ENCODE results near the gene BTN3A1.
"Not testable (repeated sequence)": the region's sequence is repeated elsewhere in the genome, so short reads cannot be mapped to it uniquely, and the experiment has no call there.

Gene BTN3A1
- total RNA-seq, result 193 to 258 reads per million in 2 donors

DNA sequence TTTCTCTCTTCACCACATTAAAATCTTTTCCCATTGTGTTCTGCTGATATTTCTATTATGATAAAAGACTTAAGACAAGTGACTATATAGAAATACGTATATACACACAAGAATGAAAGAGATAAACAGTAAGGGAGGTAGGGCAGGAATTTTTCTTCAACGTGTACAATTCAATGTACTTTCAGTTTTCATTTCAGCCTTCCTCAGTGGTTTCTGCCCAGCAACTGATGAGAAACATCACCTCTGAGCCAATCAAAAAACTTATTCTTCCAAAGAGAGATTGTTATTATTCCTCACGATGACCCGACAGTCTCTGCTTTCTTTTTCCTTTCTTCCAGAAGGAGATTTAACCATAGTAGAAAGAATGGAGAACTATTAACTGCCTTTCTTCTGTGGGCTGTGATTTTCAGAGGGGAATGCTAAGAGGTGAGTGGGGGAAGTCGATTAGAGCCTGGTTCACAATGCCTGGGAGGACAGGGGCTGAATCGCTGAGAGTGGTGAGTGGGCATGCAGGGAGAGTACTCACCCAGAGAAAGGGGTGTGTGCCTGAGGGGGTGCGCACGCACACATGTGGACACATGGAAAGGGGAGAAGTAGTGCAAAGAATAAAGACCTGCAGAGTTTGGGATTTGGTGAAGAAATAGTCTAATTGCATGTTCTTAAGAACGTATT lies at the start of gene BTN3A1:
TSS of gene BTN3A1 (plus strand) at position 289 of the 672 bp plus-strand sequence. CDS start 3,289 bp downstream, outside the sequence.
- peak; percentile 46 for DNase-seq

DNA sequence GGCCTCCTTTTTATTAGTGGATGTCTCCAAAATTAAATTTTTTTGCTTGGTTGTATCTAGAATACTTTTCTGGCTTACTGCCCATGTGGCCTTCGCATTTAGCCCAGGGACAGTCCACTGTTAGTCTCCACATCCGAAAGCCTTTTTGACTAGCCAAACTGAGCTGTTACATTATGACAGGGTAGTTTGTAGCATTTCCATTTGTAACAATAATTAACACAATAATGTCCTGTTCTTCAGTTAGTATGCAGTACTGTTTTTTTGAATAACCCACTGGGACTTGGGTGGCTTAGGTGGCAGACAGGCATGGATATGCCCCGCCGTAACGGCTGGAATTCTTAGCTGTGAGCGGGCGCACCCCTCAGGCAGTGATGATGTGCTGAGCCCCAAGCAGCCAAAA lies 49.8 kb upstream of the BTN3A1 start:
- DNase-seq, result no peak

DNA sequence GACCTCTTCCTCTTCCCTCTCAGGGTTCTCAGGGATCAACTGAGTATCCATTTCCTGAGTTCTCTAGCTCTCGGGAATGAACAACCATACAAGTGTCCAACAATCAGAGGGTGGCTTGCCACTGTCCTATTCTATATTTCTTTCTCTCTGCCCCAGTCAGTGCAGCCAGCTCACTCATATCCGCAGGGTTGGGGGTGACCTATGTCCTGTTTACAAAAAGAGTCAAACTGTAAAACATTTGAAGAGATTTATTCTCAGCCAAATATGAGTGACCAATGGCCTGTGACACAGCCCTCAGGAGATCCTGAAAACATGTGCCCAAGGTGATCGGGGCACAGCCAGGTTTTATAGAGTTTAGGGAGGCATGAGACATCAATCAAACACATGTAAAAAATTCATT lies 47.9 kb upstream of the BTN3A1 start:
- no peak for DNase-seq

DNA sequence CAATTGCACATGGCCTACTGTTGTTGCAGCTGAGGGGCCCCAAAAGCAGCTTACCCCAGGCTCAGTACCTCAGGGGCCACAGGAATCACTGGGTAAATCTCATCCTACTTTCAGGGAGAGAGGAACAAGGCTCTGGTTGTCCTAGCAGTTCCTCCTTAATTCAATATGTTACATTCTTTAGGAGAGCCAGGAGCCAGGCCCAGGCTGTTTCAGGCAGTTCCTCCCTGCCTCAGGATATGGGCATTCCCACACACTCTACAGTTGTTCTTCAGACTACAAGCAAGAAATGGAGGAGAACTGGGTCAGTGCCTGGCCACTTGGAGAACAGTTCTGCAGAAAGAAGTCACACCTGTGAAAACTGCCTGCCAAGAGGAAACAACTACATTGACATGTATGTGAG lies 46.7 kb upstream of the BTN3A1 start:
- DNase-seq, result no peak

DNA sequence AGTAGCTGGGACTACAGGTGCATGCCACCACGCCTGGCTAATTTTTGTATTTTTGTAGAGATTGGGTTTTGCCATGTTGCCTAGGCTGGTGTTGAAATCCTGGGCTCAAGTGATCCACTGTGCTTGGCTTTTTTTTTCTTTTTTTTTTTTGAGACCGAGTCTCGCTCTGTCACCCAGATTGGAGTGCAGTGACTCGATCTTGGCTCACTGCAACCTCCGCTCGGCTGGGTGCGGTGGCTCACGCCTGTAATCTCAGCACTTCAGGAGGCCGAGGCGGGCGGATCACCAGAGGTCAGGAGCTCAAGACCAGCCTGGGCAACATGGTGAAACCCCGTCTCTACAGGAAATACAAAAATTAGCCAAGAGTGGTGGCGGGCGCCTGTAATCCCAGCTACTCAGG lies 44.5 kb upstream of the BTN3A1 start:
- DNase-seq, result not testable (repeated sequence)

DNA sequence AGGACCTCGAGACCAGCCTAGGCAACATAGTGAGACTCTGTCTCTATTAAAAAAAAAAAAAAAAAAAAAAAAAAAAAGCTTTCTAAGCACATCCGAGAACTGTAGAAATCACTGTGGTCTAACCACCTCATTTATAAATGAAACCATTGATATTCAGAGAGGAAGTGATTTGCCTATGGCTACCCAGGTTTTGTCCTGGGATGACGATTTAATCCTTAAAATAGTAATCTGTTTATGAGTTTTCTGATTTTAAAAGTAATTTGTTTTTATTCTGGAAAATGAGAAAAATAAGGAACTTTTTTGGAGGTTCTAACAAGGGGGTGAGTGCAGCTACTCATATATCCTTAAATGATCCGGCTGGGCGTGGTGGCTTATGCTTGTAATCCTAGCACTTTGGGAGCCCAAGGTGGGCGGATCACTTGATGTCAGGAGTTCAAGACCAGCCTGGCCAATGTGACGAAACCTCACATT lies 43.5 kb upstream of the BTN3A1 start:
- DNase-seq, result no peak

DNA sequence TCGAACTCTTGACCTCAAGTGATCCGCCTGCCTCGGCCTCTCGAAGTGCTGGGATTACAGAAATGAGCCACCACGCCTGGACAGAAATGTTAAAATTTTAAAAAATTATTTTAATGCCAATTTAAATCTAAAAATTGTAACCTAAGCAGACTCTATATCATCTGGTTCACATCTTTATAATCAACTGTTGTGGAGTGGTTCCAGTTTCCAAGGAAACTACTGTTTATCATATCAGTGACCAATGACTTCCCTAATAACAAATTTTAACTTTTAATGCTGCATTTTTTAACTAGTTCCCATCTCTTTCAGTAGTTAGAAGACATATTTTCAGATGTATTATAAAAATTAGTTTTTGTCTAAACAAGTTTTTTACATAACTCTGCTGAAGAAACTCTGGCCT lies 42.3 kb upstream of the BTN3A1 start:
- DNase-seq, result no peak

DNA sequence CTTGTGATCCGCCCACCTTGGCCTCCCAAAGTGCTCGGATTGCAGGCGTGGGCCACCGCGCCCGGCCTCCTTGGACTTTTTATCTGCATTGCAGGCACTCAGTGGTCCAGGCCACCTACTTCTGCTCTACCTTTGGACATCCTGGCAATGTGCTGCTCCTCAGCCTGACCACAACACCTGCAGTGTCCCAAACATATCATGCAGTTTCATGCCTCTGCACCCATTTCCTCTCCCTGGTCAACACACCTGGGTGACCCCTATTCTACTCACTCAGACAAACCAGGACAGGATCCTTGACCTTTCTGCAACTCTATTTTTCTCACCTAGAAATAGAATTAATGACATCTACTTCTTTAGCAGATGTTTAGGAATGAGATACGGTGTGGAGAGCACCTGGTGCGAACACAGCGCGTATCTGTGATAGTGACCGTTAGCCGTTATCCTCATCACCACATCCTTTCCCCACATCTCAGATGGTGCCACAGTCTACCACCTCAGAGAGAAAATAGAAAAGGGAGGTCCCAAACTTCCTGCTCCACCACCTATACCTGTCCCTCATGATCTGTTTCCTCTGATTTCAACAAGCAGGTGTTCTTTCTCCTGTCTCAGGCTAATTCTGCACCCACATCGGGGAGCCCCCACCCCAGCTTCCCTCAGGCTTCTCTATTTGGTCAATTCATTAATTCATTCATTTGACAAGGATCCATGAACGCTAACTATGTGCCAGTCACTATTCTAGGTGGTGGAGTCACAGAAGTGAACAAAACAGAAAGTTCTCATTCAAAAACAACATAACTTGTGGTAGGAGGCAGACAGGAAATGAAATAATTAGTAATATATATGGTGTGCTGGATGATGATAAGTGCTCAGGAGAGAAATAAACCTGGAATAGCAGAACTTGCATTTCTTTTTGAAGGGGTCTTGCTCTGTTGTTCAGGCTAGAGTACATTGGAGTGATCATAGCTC lies 41.3 kb upstream of the BTN3A1 start:
- DNase-seq, result no peak

DNA sequence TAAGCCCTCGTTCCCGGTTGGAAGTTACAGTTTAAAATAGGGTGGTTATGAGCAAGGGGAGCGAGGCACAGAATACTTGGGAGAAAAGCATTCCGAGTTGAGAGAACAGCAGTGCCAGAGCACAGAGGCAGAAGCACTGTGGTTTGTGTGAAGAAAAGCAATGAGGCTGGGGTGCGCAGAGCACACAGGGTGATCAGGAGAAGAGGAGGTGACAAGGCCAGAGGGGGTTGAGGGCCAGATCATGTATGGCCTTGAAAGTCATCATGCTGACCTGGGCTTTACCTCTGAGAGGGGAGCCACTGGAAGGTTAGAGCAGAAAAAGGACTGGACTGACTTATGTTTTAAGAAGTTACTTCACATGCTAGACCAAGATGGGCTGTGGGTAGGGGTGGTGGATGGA lies 40.5 kb upstream of the BTN3A1 start:
- no peak for DNase-seq

DNA sequence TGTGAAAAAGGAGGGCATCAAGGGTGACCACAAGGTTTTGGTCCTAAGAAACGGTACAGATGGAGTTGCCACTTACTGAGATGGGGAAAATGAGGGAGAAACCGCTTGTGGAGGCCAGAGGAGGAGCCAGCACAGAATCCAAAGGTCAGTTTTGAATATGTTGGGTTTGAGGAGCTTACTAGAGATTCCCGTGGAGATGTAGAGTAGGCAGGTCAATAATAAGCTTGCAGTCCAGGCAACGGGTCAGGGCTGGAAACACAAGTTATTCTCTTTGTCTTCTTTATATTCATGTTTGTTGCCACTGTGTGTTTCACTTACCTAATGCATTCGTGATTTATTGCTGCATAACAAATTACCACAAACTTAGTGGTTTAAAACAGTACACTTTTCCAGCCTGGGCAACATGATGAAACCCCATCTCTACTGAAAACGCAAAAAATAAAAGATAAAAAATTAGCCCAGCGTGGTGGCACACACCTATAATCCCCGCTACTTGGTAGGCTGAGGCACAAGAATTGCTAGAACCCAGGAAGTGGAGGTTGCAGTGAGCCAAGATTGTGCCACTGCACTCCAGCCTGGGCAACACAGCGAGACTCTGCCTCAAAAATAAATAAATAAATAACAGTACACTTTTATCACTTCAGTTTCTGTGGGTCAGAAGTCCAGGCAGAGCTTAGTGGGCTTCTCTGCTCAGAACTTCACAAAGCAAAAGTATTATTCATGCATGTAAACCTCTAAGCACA lies 39.8 kb upstream of the BTN3A1 start:
- no peak for DNase-seq

DNA sequence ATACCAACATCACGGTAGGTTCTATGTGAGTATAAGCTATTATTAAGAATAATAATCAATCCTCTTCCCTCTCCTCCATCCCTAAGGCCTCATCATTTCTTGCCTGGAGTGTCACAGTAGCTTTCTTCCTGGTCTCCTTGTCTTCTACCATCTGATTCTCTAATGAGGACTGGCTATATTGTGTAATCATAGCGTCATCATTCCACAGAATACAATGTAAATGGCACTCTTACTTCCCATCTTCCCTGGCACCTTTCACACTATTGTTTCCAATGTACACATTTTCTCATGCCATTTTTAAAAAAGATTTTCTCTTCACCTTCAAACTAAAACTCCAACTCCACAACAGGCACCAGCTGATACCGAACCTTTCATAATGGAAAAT lies 39.2 kb upstream of the BTN3A1 start:
- DNase-seq, result no peak

DNA sequence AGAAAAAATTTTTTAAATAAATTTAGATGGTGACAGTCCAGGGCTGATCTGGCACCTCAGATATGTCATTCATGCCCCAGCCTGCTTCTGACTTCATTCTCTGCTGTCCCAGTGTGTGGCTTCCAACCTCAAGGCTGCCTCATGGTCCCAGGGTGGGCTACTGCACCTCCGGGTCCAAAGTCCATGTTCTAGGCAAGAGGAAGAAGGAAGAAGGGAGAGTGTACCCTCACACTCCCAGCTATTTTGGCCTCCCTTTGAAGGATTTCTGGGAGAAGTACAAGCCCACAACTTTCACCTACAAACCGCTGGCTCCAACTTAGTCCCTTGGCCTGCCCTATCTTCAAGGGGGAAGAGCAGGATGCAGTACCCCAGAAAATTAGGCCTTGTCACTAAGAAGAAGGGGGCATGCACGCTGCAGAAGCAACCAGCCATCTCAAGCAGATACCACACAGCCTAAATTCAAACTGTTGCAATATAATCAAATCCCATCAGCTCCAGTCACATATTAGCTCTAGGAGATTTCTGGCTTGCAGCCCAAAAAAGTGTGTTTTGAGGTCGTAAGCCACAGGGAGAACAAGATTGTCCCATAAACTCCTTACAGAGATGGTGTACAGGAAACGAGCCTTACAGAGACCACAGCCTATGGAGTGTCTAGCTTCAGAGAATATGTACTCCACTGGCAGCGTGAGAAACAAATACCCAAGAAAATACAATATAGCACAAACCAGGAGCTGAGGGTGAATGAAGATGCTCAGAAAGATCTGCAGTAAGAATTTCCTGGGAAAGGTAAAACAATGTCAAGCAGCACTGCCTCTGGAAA lies 38.0 kb upstream of the BTN3A1 start:
- no peak for DNase-seq

DNA sequence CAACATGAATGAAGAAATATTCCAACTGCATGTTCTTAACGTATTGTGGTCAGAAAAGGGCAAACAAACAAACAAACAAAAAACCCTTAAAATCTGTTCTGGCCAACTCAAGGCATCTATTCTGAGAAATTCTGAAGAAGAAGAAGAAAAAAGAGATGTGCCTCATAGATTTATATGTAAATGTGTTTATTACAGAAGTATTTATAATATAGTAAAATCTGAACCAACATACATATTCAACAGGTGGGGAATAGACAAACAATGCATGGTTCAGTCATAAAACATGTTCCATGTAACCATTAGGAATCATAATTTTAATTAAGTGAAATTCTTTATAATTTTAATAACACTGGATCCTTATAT lies 36.5 kb upstream of the BTN3A1 start:
- DNase-seq, result no peak

DNA sequence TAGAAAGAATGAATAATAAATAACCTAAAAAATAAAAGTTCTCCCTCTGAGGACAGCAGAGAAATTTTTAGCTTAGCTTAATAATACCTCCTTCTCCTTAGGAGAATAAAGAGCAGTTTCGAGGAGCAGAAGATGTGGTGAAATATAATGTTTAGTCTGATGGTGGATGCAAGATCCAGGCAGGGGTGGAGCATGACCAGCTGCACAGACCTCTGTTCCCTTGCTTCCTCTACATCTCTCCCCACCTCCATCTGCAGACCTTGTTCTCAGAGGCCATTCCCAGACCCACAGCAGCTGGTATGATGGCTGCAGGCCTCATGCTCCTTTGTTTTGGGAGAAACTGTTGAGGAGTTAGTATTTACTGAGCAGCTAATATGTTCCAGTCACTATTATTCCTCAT lies 35.6 kb upstream of the BTN3A1 start:
- no peak for DNase-seq

DNA sequence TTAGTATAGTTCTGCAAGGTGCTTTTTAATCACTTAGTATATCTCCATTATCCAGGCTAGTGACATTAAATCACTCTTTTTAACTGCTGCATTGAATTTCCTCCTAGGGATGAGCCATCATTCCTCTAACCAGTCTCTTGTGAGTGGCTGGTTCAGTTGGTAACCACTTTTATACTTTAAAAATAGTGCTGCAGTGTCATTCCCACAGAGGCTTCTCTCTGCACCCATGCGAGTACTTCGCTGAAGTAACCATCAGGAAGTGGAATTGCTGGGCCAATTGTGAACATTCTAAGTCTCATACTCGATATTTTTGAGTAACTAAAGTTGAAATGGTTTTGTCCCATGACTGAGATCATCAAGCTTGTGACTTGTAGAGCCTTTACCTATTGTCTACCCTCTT lies 35.0 kb upstream of the BTN3A1 start:
- no peak for DNase-seq

DNA sequence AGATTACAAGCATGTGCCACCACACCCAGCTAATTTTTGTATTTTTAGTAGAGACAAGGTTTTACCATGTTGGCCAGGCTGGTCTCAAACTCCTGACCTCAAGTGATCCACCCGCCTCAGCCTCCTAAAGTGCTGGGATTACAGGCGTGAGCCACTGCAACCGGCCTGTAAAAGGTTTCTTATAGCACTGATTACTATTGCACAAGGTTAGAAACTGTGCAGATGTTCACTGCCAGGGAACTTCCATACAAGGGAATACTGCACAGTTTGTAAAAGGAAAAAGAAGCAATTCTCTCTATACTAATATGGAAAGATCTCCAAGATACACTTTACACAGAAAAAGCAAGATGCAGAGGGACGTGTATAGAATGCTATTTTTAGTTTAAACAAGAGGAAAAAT lies 30.3 kb upstream of the BTN3A1 start:
- DNase-seq, result not testable (repeated sequence)

DNA sequence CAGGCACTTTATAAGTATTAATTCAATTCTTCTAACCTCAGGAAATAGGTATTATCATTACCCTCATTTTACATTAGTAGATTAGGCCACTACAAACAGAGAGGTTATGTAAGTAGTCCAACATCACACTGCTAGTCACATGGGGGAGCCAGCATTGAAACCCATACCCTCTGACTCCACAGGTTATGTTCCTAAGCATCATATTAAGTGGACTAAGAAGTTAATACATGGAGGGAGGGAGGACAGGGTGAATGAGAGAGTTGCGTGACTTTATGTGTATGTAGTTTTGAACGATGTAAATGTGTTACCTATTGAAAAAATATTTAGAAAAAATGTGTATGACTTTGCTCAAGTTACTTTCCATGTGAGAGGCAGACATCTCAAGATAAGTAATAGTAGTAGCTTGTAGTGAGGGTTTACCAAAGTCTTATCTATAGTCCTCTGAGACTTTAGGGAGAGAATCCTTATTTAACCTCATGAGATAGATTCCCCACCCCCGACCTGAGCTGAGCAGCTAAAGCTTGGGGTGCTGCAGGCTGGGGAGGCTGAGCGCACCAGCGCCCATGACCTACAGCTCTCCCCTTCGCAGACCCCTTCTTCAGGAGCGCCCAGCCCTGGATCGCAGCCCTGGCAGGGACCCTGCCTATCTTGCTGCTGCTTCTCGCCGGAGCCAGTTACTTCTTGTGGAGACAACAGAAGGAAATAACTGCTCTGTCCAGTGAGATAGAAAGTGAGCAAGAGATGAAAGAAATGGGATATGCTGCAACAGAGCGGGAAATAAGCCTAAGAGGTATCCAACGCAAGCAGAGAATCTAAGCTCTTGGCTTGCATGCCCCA lies 29.5 kb upstream of the BTN3A1 start:
- no peak for DNase-seq

DNA sequence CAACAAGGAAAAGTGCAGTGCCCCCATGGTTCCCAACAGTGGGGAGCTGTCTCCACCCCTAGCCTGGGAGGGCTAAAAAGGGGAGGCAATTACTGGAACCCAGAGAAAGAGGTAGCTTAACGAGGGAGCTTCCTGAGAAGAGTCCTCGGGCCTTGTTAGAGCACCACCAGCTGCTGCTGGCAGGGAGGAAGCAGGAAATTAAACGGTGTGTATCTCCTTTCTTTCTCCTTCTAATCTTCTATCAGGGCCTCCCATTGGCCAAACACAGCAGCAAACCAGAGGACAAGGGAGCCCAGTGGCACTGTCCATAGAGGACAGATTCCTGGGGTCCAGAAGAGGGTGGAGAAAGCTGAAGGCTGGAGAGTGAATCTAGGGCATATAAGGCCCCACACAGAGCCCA lies 26.8 kb upstream of the BTN3A1 start:
- no peak for DNase-seq

DNA sequence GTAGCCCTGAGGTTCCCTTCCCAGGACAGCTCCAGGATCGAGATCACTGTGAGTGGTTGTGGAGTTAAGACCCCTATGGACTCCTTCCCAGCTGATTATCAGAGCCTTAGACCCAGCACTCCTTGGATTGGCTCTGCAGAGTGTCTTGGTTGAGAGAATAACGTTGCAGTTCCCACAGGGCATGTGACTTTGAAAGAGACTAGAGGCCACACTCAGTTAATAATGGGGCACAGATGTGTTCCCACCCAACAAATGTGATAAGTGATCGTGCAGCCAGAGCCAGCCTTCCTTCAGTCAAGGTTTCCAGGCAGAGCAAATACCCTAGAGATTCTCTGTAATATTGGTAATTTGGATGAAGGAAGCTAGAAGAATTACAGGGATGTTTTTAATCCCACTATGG lies 24.4 kb upstream of the BTN3A1 start:
- no peak for DNase-seq

DNA sequence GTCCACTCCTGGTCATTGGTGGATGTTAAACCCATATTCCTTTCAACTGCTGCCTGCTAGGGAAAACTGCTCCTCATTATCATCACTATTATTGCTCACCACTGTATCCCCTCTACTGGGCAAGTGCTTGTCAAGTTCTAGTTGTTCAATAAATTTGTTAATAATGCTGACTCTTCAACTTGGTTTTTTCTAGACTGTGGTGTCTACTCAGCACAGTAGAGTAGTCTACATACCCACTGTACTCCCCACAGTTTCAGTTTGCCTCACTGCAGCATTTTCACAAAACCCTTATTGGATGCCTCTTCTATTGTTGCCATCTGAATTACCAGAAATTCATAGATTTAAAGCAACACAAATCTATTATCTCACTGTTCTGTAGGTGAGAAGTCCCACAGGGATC lies 23.9 kb upstream of the BTN3A1 start:
- DNase-seq, result not testable (repeated sequence)

DNA sequence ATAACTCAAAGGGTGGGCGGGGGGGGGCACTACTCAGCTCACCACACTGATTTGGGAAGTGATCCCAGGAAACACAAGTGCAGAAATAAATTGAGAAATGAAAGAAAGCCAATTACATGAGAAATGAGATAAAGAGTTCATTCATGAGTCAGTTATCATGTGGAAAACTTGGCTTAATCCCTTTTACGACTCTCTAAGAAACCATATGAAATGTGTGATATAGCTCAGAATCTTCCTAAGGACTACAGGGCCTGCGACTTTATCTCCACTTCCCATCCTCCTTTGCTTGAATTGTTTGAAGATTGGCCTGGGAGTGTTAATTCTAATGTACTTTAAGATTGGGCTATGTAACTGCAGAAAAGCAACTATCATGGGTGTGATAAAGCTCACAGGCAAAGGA lies 22.8 kb upstream of the BTN3A1 start:
- DNase-seq, result no peak

DNA sequence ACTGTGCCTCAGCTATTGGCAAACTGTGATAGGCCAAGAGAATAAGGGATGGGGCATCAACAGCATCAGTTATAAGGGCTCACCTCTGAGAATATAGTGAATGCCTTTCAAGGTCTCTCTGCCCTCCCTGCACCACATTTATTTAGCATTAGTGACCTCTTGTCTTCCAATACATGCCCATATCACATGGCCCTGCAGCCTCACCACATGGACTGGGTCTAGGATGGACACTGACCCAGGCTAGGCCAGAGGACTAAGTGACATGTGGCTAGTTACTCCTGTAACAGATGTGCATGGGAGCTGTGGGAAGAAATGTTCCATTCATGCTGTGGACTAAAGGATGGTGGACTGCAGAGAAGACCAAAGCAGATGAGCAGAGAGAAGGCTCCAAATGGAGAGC lies 22.3 kb upstream of the BTN3A1 start:
- DNase-seq, result no peak

All from T-helper 9 cell (primary cell).